Measurements from ENCODE around the gene SLC22A23. TPM values are rescaled to one million over a fixed set of nuclear protein-coding genes. Genes with fewer than 3 reads are reported as not detected.

SLC22A23 gene
- total RNA-seq, 4 donors from 2014 or later, result 16.6 to 21.8 (median 17.6) TPM

DNA sequence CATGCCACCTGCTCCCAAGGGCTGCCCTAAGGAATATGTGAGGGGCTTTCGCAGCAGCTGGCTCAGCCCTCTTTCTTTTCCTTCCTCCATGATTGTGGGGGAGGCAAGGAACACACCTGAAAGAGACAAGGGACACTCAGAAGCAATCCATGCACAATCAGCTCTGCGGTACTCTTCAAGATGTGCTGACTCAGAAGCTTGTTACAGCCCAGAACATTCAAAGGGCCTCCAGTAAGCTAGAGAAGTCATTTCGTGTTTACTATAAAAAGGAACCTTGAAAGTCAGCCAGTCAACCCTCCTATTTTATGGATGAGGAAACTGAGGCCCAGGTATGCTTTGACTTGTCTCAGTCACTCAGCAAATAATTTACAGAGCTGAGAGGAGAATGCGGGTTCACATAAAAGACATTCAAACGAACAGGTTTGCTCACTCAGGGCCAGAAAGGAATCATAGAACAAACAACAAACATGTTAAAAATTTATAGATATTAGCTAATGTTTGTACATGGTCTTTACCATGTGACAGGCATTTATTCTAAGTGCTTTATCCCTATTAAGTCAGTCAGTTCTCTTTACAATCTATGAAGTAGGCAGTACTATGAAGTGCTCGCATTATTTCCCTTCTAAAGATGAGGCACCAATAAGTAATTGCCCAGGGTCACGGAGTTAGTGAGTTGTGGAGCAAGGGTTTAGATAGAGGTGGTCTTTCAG is 37.7 kb upstream of the SLC22A23 start:
- TF ChIP-seq POLR2A (IDR thresholded peaks at IDR 0.05), result no peak
- no peak for TF ChIP-seq CTCF (IDR thresholded peaks at IDR 0.05)
- Histone ChIP-seq H3K27me3 (no peaks in the 10 kb centered on the region), H3K27ac (no peak overlapping the region), H3K4me1 (no peaks in the 10 kb centered on the region), H3K36me3 (no peaks in the 10 kb centered on the region), H3K9me3 (no peaks in the 10 kb centered on the region), H3K4me3 (replicated peaks in 1 of 3) (no peak overlapping the region)
- intact Hi-C loops (cut with DNase I), result no loop called here
- DNase-seq, result no peak
- 86 to 88% methylated on average over 7 of the region's 7 CpGs for WGBS, 2 donors

DNA sequence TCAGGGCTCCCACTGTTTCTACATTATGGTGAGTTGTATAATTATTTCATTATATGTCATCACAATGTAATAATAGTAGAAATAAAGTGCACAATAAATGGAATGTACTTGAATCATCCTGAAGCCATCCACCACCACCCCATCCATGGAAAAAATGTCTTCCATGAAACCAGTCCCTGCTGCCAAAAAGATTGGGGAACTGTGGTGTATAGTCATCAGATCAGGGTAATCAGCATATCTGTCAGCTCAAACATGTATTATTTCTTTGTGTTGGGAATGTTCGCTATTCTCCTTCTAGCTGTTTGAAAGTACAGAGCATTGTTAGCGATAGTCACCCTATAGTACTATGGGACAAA is 33.8 kb upstream of the SLC22A23 start:
- H3K36me3 ChIP-seq, result no peaks in the 10 kb centered on the region
- H3K27ac ChIP-seq, result no peak overlapping the region
- no peak overlapping the region for H3K4me3 ChIP-seq (replicated peaks in 1 of 3)
- no peak for TF ChIP-seq POLR2A (IDR thresholded peaks at IDR 0.05)
- no peak for TF ChIP-seq CTCF (IDR thresholded peaks at IDR 0.05)
- 96 to 97% methylated on average over 2 of the region's 2 CpGs for WGBS, 2 donors
- no peak for DNase-seq
- no peaks in the 10 kb centered on the region for H3K4me1 ChIP-seq
- no peaks in the 10 kb centered on the region for H3K27me3 ChIP-seq
- intact Hi-C loops (cut with DNase I), result no loop called here
- H3K9me3 ChIP-seq, result no peaks in the 10 kb centered on the region

- H3K36me3 ChIP-seq, result no peaks in the 10 kb centered on the region
- TF ChIP-seq POLR2A (IDR thresholded peaks at IDR 0.05) (no peak), CTCF (IDR thresholded peaks at IDR 0.05) (no peak)
- H3K9me3 ChIP-seq, result no peaks in the 10 kb centered on the region
- H3K27ac ChIP-seq, result no peak overlapping the region
- intact Hi-C loops (cut with DNase I), result no loop called here
- H3K27me3 ChIP-seq, result no peaks in the 10 kb centered on the region
- WGBS, 2 donors, result 89 to 92% methylated on average over 12 of the region's 12 CpGs
- H3K4me3 ChIP-seq (replicated peaks in 1 of 3), result no peak overlapping the region
- no peak for DNase-seq
- no peaks in the 10 kb centered on the region for H3K4me1 ChIP-seq
These were observed 33.2 kb upstream of the SLC22A23 start for GRCh38 chr6:3489961-3490624.

GRCh38 chr6:3489027-3489757 is 32.3 kb upstream of the SLC22A23 start:
- Histone ChIP-seq H3K4me1 (no peaks in the 10 kb centered on the region), H3K4me3 (replicated peaks in 1 of 3) (no peak overlapping the region), H3K27me3 (no peaks in the 10 kb centered on the region), H3K27ac (no peak overlapping the region), H3K9me3 (no peaks in the 10 kb centered on the region), H3K36me3 (no peaks in the 10 kb centered on the region)
- intact Hi-C loops (cut with DNase I), result no loop called here
- no peak for DNase-seq
- TF ChIP-seq CTCF (IDR thresholded peaks at IDR 0.05), result no peak
- no peak for TF ChIP-seq POLR2A (IDR thresholded peaks at IDR 0.05)
- 69 to 73% methylated on average over 6 to 7 of the region's 7 CpGs for WGBS, 2 donors

DNA sequence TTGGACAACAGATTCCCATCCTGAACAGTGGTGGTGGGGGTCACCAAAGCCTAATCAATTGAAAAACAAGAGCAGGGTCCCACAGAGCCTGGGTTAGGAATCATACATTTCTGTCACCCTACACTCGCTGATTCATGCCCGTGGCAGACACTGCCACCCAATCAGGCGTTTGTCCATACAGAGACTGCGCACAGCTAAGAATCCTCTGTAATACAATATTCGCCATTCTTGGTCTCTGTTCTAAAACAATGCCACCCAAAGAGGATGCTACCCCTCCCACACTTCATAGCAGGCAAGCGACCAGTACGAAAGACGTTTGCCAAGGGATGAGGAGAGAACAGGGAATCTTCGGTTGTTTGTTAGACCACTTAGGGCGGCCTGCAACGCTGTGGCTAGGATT is 28.1 kb upstream of the SLC22A23 start:
- TF ChIP-seq POLR2A (IDR thresholded peaks at IDR 0.05) (no peak), CTCF (IDR thresholded peaks at IDR 0.05) (no peak)
- no peak for DNase-seq
- no peaks in the 10 kb centered on the region for H3K36me3 ChIP-seq
- no peaks in the 10 kb centered on the region for H3K9me3 ChIP-seq
- no peaks in the 10 kb centered on the region for H3K4me1 ChIP-seq
- H3K27me3 ChIP-seq, result no peaks in the 10 kb centered on the region
- 87 to 92% methylated on average over 11 of the region's 11 CpGs for WGBS, 2 donors
- intact Hi-C loops (cut with DNase I), result no loop called here
- no peak overlapping the region for H3K4me3 ChIP-seq (replicated peaks in 1 of 3)
- no peak overlapping the region for H3K27ac ChIP-seq
